ENCODE measurements around the gene PRSS22. TPM values are rescaled to one million over a fixed set of nuclear protein-coding genes. Genes with fewer than 3 reads are reported as not detected.

The PRSS22 gene
- total RNA-seq: not detected in 2 replicates

- intact Hi-C loops (cut with micrococcal nuclease): no loop called here
Observed at GRCh38 chr16:2857451-2858244, at the start of gene PRSS22. Gene PRSS22, minus strand, starts transcription at chr16:2858170. Its CDS starts 66 bp downstream, at chr16:2858104.

- intact Hi-C loops (cut with micrococcal nuclease): loop anchor here (5.0 kb wide), 2 partner anchors 75 to 225 kb away; partner anchors contain the start of genes KCTD5 and PKMYT1
Observed at GRCh38 chr16:2907084-2907753, 49.2 kb upstream of the PRSS22 start.

GRCh38 chr16:2905988-2906387, 48.0 kb upstream of the PRSS22 start:
- intact Hi-C loops (cut with micrococcal nuclease): loop anchor here (1.0 to 5.0 kb wide), 4 partner anchors 21 to 224 kb away; partner anchors contain the start of genes FLYWCH2, KCTD5 and PKMYT1

GRCh38 chr16:2905241-2905987, 47.4 kb upstream of the PRSS22 start:
- intact Hi-C loops (cut with micrococcal nuclease): loop anchor here (1.0 to 5.0 kb wide), 4 partner anchors 22 to 223 kb away; partner anchors contain the start of genes FLYWCH2, KCTD5 and PKMYT1

- intact Hi-C loops (cut with micrococcal nuclease): loop anchor here (1.0 to 5.0 kb wide), 4 partner anchors 22 to 223 kb away; partner anchors contain the start of genes FLYWCH2, KCTD5 and PKMYT1
Observed at GRCh38 chr16:2904922-2905240, 46.9 kb upstream of the PRSS22 start.

GRCh38 chr16:2904100-2904921, 46.3 kb upstream of the PRSS22 start:
- intact Hi-C loops (cut with micrococcal nuclease): no loop called here

- intact Hi-C loops (cut with micrococcal nuclease): no loop called here
Observed at GRCh38 chr16:2902337-2903130, 44.6 kb upstream of the PRSS22 start.

- intact Hi-C loops (cut with micrococcal nuclease): no loop called here
Observed at GRCh38 chr16:2900526-2901075, 42.6 kb upstream of the PRSS22 start.

GRCh38 chr16:2899564-2900072, 41.6 kb upstream of the PRSS22 start:
- intact Hi-C loops (cut with micrococcal nuclease): no loop called here

- intact Hi-C loops (cut with micrococcal nuclease): no loop called here
Observed at GRCh38 chr16:2898831-2899563, 41.0 kb upstream of the PRSS22 start.

GRCh38 chr16:2897110-2897509, 39.1 kb upstream of the PRSS22 start:
- intact Hi-C loops (cut with micrococcal nuclease): no loop called here

- intact Hi-C loops (cut with micrococcal nuclease): no loop called here
Observed at GRCh38 chr16:2896480-2897010, 38.6 kb upstream of the PRSS22 start.

- intact Hi-C loops (cut with micrococcal nuclease): no loop called here
Observed at GRCh38 chr16:2895813-2896212, 37.8 kb upstream of the PRSS22 start.

GRCh38 chr16:2894231-2894630, 36.3 kb upstream of the PRSS22 start:
- intact Hi-C loops (cut with micrococcal nuclease): no loop called here

GRCh38 chr16:2884041-2884451, 26.1 kb upstream of the PRSS22 start:
- intact Hi-C loops (cut with micrococcal nuclease): loop anchor here (10.0 kb wide), 1 partner anchor 129 kb away; the partner anchor contains the start of gene SRRM2

GRCh38 chr16:2883458-2883908, 25.5 kb upstream of the PRSS22 start:
- intact Hi-C loops (cut with micrococcal nuclease): loop anchor here (1.0 to 10.0 kb wide), 3 partner anchors 15 to 129 kb away; partner anchors contain the start of gene SRRM2

GRCh38 chr16:2882650-2883457, 24.9 kb upstream of the PRSS22 start, which contains the start of gene FLYWCH2:
Gene FLYWCH2, plus strand, starts transcription at chr16:2883215. Its CDS starts 13,235 bp downstream, at chr16:2896450.
- intact Hi-C loops (cut with micrococcal nuclease): loop anchor here (1.0 to 10.0 kb wide), 3 partner anchors 14 to 128 kb away; partner anchors contain the start of gene SRRM2

All from T-helper 2 cell treated with Interferon-gamma antibody and Interleukin-4, amounts not matched to agents 100 ng/mL and 5 ng/mL, for 36 hours (primary cell).